Measurements from ENCODE around the gene DCAF10. TPM values are rescaled to one million over a fixed set of nuclear protein-coding genes. Genes with fewer than 3 reads are reported as not detected.

DCAF10 gene
- total and polyA plus RNA-seq, 2 of the 8 experiments (the other 6 are each of a cell fraction or from before 2014, with no cell fraction given): 7.1 to 15.0 TPM

DNA sequence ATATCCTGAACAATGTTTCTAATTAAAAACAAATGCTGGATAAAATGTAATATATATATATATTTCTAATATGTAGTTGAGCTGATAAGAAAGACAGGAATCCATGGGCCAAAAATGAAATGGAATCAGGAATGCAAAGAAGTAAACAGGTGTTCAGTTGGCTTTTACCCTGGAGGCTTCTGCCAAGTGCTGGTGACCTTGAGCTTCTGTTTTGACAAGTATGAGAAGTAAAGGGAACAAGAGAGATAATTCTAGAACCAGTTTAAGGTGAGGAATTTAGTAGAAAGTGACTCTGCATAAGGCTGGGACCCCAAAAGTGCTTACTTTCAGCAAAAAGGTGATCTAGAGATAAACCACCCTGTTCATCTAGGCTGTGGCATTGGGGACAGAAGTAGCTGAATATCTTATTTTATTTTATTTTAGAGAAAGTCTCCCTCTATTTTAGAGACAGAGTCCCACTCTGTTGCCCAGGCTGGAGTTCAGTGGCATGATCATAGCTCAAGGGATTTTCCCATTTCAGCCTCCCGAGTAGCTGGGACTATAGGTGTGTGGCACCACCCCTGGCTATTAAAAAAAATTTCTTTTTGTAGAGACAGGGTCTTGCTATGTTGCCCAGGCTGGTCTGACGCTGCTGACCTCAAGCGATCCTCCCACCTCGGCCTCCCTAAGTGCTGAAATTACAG, 27.0 kb downstream of the DCAF10 start:
- WGBS, 2 experiments (ENCODE audit: extremely low coverage in 1 of 2, insufficient coverage in 1 of 2, insufficient read length in 1 of 2, insufficient replicate concordance in 2 of 2, low coverage in 1 of 2, low lambda C conversion rate in 2 of 2, missing lambda C conversion rate in 1 of 2): 92% methylated on average over 4 of the region's 4 CpGs; no CpG with 5 or more reads in 1 of the 2 experiments
- CTCF ChIA-PET (ENCODE audit: partially characterized antibody): no interaction called here
- DNase-seq (ENCODE audit: low read depth in 1 of 2, low spot score in 2 of 2) (no peak), FAIRE-seq (no peak)
- H4K91ac ChIP-seq (replicated peaks; ENCODE audit: insufficient read length, low read length): no peak overlapping the region
- H4K20me1 ChIP-seq (replicated peaks in 1 of 2; ENCODE audit: control insufficient read depth in 1 of 2, insufficient read depth in 2 of 2, low read length in 2 of 2): no peaks in the 10 kb centered on the region
- no peak overlapping the region for H3K27ac ChIP-seq (ENCODE audit: low read depth, low read length)
- no peaks in the 10 kb centered on the region for H3K79me1 ChIP-seq (ENCODE audit: low read depth, low read length)
- H3K4me3 ChIP-seq (ENCODE audit: extremely low read depth in 1 of 4, insufficient read depth in 2 of 4, low read depth in 3 of 4, low read length in 4 of 4): no peak overlapping the region
- H3K4ac ChIP-seq (replicated peaks; ENCODE audit: insufficient read length, low read depth, low read length): no peak overlapping the region
- H2AFZ ChIP-seq (ENCODE audit: low read length): no peak overlapping the region
- POLR2A ChIA-PET (ENCODE audit: partially characterized antibody): no interaction called here
- H3K36me3 ChIP-seq (ENCODE audit: control insufficient read depth in 2 of 4, insufficient read depth in 4 of 4, low read length in 3 of 4): peaks cover 0 to 4% (median 2%) of the 10 kb centered on the region in 4 experiments; a peak in 2 of 8 replicates
- no peak overlapping the region for H2AK5ac ChIP-seq (ENCODE audit: low read depth, low read length)
- H3K27me3 ChIP-seq (replicated peaks in 1 of 4; ENCODE audit: control insufficient read depth in 3 of 4, extremely low read depth in 1 of 4, insufficient read depth in 3 of 4, low read length in 3 of 4): no peaks in the 10 kb centered on the region
- H3K23me2 ChIP-seq (ENCODE audit: low read depth, low read length): no peaks in the 10 kb centered on the region
- H2BK5ac ChIP-seq (ENCODE audit: low read depth, low read length): no peak overlapping the region
- H2BK120ac ChIP-seq (replicated peaks; ENCODE audit: low read depth, low read length): no peak overlapping the region
- H3K4me1 ChIP-seq (replicated peaks in 1 of 4; ENCODE audit: control insufficient read depth in 3 of 4, insufficient read depth in 4 of 4, low read length in 3 of 4): no peaks in the 10 kb centered on the region
- H4K5ac ChIP-seq (ENCODE audit: insufficient read length, low read depth, low read length): no peak overlapping the region
- H2BK12ac ChIP-seq (ENCODE audit: low read depth, low read length): no peak overlapping the region
- H3K9ac ChIP-seq (replicated peaks in 1 of 4; ENCODE audit: extremely low read depth in 1 of 4, low read depth in 3 of 4, low read length in 3 of 4): no peak overlapping the region
- H2BK15ac ChIP-seq (ENCODE audit: low read length): no peak overlapping the region
- no peak overlapping the region for H4K8ac ChIP-seq (ENCODE audit: extremely low read depth, insufficient read depth, low read length)
- H3K9me3 ChIP-seq (ENCODE audit: insufficient read depth in 2 of 2, low read depth in 1 of 2, low read length in 1 of 2): no peaks in the 10 kb centered on the region
- TF ChIP-seq HDAC6 (IDR thresholded peaks at IDR 0.05; ENCODE audit: low read depth, low read length): no peak
- TF ChIP-seq SP2 (IDR thresholded peaks at IDR 0.05; ENCODE audit: low read length): no peak
- TF ChIP-seq SP4 (IDR thresholded peaks at IDR 0.05; ENCODE audit: low read length): no peak
- H3K23ac ChIP-seq (ENCODE audit: insufficient read length): no peak overlapping the region
- no peak overlapping the region for H3K14ac ChIP-seq (ENCODE audit: insufficient read length)
- H3K56ac ChIP-seq (replicated peaks; ENCODE audit: insufficient read length, low read depth, low read length): no peak overlapping the region
- H3K4me2 ChIP-seq (ENCODE audit: insufficient read depth in 1 of 2, low read depth in 2 of 2, low read length in 2 of 2): no peak overlapping the region
- no peak overlapping the region for H3K18ac ChIP-seq (ENCODE audit: extremely low read depth, low read length)
- H3K79me2 ChIP-seq (ENCODE audit: control insufficient read depth in 1 of 2, insufficient read depth in 2 of 2, low read length in 2 of 2): no peaks in the 10 kb centered on the region
- H2BK20ac ChIP-seq (ENCODE audit: low read length): no peak overlapping the region

Measured in H1 (cell line).